HG02642 (cell line): Measurements from ENCODE around the gene COX19.
"Not testable (repeated sequence)": the region's sequence is repeated elsewhere in the genome, so short reads cannot be mapped to it uniquely, and the experiment has no call there.

Experiments
- ATAC-seq: cut with Tn5 transposase; IDR thresholded peaks from one replicate; pipeline ENCODE4 v1.9.1; 2021; ENCODE audit warnings: mild to moderate bottlenecking; ENCODE audit not compliant: unreplicated experiment, poor library complexity

The COX19 gene

GRCh38 chr7:931871-932650, 43.3 kb downstream of the COX19 start:
- no peak for ATAC-seq

DNA sequence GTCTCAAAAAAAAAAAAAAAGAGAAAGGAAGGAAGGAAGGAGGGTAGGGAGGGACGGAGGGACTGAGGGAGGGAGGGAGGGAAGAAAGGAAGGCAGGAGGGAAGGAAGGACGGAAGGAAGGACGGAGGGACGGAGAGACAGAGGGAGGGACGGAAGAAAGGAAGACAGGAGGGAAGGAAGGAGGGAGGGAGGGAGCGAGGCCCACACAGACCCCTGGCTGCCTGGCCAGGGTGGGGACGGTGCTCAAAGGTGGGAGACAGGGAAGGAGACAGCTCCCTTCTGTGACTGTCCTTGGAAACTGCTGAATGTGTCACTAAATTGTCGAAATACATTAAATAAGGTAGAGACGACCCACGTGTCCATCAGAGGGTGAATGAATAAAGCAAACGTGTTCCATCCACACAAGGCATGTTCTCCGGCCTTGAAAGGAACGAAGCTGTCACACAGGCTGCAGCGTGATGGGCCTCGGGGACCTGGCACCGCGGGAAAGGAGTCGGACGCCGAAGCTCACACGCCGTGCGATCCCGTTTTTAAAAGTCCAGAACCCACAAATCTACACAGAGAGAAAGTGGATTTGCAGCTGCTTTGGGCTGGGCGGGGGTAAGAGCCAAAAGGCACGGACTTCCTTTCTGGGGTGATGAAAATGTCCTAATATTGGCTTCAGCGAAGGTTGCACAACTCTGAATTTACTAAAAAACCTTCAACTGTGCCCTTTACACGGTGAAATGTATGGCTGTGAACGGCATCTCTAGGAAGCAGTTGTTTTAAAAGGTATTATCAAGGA, 44.2 kb downstream of the COX19 start:
- ATAC-seq: no peak

- ATAC-seq: no peak
Observed at GRCh38 chr7:929311-929711, 46.0 kb downstream of the COX19 start.

GRCh38 chr7:927031-927671, 48.2 kb downstream of the COX19 start:
- no peak for ATAC-seq

DNA sequence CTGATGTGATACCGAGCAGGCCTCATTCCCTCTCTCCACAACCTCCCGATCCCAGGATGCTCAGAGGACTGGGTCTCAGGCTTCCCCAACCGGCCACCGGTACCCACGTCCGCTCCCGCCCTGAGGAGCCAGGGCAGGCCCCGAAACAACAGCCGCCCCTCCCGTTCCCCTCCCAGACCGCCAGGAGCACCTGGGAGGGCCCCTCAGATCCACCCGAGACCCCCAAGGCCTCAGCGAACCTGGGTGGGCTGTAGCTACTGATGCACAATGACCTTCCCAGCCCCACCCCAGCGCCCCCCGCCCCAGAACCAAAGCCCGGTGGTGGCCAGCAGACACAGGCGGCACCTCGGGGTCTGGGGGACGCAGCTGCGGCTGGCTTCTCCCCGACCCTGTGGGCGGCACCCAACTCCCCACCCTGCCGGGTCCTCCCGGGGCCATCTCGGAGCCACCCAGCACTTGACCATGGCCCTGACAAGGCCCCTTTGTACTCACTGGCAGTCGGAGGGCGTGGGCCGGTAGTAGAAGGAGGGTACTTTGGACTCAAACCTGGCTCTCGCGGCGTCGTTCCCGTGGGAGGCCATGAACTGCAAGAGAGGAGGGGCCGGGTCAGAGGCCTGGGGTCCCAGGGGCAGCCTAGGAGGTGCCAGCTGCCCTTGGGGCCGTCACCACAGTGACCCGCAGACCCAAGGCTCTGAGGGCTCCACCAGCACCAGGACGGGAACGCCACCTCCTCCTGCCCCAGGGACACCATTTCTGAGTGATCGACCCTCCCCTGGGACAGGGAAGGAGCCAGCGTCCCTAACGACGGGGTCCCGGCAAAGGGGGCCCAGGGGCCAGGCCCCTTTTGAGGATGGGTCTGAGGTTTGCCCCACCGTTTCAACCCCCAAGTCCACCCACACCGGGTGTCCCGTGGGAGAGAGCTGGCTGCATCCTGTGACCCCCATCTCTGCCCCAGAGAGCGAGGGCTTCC, 49.0 kb downstream of the COX19 start:
- no peak for ATAC-seq

GRCh38 chr7:925601-926000, 49.7 kb downstream of the COX19 start:
- ATAC-seq: no peak

DNA sequence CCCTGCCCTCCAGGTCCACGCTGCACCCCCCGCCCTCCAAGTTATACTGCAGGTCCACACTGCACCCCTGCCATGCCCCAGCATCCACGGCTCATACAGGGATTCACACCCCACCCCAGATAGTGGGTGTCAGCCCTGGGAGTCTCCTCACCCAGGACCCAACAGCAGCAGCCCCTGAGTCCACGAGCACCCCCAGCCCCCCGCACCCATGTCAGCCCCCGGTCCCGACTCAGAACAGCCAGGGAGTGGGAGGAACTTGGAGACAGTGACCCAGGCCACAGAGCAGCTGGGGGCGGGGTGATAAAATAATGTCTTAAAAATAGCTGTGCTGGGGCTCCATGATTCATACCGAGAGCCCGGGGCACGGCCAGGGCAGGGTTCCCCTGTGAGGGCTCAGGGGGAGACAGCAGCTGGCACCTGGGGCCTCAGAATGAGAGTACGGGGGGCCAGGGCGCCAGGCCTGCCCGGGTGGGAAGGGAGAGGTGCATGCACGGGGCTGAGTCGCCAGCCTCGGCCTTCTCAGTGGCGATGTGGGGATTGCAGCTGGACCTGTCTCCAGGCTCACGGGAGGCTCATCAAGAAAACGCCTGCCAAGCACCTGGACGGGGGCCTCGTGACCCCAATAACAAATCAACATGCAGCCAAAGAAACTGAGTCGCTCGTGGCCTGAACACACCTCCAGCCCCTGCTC, 50.7 kb downstream of the COX19 start:
- ATAC-seq: peak; percentile 42

DNA sequence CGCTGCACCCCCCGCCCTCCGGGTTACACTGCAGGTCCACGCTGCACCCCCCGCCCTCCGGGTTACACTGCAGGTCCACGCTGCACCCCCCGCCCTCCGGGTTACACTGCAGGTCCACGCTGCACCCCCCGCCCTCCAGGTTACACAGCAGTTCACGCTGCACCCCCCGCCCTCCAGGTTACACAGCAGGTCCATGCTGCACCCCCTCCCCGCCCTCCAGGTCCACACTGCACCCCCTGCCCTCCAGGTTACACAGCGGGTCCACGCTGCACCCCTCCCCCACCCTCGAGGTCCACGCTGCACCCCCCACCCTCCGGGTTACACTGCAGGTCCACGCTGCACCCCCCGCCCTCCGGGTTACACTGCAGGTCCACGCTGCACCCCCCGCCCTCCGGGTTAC, 51.3 kb downstream of the COX19 start:
- ATAC-seq: not testable (repeated sequence)

GRCh38 chr7:923108-924041, 52.0 kb downstream of the COX19 start:
- peak; percentile 81 for ATAC-seq

DNA sequence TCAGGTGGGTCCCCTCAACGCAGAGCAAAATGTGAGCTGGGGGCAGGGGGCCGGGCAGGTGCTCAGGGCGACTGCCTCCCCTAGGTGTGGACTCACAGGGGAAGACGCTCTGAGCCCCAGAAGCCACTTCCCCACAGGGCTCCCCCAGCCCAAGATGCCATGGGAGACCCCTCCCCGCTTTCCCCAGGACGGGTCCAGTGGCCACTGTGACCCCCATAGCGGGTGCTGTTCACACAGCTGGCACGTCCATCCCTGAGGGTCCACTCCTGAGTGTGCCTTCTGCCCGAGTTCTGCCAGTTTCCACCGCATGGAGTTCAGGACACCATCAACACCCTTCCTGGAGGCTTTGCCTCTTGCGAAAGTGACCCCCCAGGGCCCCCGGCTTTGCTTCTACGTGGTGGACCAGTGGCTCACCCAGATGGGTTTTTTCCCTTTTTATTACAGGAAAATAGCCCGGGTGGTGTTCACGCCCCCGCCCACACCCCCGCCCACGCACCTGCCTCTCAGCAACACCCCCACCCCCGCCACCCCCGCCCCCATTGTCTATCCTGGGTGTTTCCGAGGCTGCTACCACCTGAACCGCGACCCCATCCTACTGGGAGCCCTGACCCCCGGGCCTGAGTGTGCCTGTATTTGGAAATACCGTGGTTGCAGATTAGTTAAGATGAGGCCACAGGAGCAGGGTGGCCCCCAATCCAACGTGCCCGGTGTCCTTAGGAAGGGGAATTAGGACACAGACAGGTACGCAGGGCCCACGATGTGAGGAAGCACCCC, 52.8 kb downstream of the COX19 start:
- ATAC-seq: no peak

DNA sequence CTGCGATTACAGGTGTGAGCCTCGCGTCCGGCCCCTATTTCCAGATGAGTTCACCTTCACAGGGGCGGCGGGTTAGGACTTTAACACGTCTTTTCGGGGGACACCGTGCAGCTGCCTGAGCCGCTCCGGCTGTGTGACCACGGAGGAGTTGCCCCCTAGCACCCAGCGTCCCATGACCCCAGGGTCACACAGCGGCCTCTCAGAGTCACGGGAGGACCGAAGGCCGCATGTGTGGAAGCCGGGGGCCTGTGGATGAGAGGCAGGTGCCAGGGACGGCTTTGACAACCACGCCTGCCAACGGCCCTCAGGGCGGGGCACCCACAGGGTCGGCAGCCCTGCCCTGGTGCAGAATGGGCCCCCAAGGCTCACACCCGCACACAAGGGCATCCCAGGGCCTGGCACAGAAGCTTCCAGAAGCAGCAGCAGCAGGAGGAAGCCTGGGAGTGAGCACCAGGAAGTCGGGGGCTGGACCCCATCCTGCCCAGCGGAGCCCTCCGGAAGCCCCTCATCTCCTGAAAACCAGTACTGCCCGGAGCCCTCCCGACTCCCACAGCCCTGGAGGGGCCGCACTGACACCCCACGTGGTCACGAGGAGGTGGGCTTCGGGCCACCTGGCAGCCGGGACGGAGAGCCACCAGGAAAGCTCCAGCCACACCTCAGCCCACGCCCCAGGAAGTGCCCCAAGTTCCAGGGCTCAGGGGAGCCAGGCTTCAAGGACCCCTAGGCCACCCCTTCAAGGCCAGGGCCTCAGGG, 53.6 kb downstream of the COX19 start:
- ATAC-seq: no peak

GRCh38 chr7:921071-921461, 54.3 kb downstream of the COX19 start:
- no peak for ATAC-seq

GRCh38 chr7:920351-921070, 54.8 kb downstream of the COX19 start:
- ATAC-seq: no peak

- no peak for ATAC-seq
Observed at GRCh38 chr7:919924-920341, 55.4 kb downstream of the COX19 start.

DNA sequence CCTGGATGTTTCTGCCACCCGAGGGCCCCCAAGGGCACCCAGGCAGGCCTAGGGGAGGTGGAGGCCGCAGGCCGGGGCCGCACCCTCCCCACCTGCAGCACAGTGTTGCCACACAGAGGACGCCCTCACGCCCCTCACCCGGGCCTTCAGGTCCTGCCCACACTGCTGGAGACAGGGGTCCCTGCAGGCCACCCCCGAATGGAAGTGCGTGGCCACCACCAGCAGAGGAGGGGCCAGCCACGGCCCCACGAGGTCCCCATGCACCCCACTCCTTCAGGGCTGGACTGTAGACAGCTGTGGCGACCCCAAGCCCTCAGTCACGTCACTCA, 56.3 kb downstream of the COX19 start:
- ATAC-seq: no peak

DNA sequence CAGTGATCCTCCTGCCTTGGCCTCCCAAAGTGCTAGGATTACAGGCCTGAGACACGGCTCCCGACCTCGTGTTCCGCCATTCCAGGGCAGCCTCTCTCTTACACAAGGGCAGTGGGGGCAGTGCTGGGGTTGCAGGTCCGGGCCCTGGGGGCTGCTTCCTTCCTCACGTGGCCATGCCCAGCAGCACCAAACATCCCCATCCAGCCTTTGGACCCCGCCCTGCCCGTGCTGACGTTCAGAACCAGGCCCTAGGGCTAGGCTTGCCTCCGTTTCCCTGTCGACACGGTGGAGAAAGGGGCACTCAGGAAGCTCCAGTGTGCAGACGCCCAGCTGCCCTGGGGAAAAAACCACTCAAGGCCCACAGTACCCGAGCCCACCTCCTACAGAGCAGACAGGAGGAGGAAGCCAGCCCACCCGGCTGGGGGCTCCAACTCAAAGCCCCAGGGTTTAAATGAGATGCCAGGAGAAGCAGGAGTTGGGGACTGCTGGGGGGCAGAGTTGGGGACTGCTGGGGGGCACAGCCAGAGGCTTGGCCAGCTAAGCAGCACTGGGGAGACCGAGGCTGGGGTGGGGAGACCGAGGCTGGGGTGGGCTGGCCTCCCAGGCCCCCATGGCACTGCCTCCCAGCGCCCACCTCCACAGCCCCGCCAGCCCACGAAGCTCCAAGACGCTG, 56.8 kb downstream of the COX19 start:
- no peak for ATAC-seq
